Keratinocyte (primary cell): Measurements from ENCODE around the gene DLG2. TPM values are rescaled to one million over a fixed set of nuclear protein-coding genes. Genes with fewer than 3 reads are reported as not detected.

Source experiments
- DNase-seq: peaks from one replicate; pipeline ENCODE4 v3.0.0-alpha.2; 2011; ENCODE audit warnings: low read depth, missing footprints, low spot score
- FAIRE-seq: peaks from 2 replicates; lab custom pipeline; 2011; peaks lifted over from hg19 to GRCh38; lab: Jason Lieb, UNC
- H2AFZ ChIP-seq: 2 replicates; pipeline ENCODE4 v1.6.0; 2012; ENCODE audit warnings: low read length, control low read depth, inconsistent platforms; ENCODE audit not compliant: control insufficient read depth
- H3K27ac ChIP-seq: 2 replicates; pipeline ENCODE4 v1.5.1; 2011; ENCODE audit warnings: low read length; ENCODE audit not compliant: control insufficient read depth, insufficient read depth
- H3K27me3 ChIP-seq: 3 replicates; pipeline ENCODE4 v1.6.0; 2011; ENCODE audit warnings: low read length; ENCODE audit not compliant: control insufficient read depth, insufficient read depth; ENCODE audit errors: extremely low read depth
- H3K36me3 ChIP-seq, 2 experiments: 2 replicates in 1 of 2; 3 replicates in 1 of 2; pipeline ENCODE4 v1.5.1; 2011; ENCODE audit warnings: low read length in 2 of 2, mild to moderate bottlenecking in 1 of 2; ENCODE audit not compliant: control insufficient read depth in 2 of 2, insufficient read depth in 2 of 2; ENCODE audit errors: extremely low read depth in 1 of 2
- H3K4me1 ChIP-seq: 3 replicates; pipeline ENCODE4 v1.5.1; 2011; ENCODE audit warnings: low read length; ENCODE audit not compliant: control insufficient read depth, insufficient read depth; ENCODE audit errors: extremely low read depth
- H3K4me2 ChIP-seq: 3 replicates; pipeline ENCODE4 v1.6.0; 2011; ENCODE audit warnings: low read depth, low read length; ENCODE audit not compliant: control insufficient read depth, insufficient read depth; ENCODE audit errors: extremely low read depth
- H3K4me3 ChIP-seq, 3 experiments: fragments of 200-600 bp in 1 of 3; sonication (generic) in 1 of 3; 2 replicates in 2 of 3; 3 replicates in 1 of 3; pipeline ENCODE4 v1.5.1; 2011 to 2016; ENCODE audit warnings: low read length in 3 of 3, mild to moderate bottlenecking in 3 of 3, control low read depth in 2 of 3, inconsistent platforms in 1 of 3, low read depth in 1 of 3, mixed read lengths in 1 of 3, mixed run types in 1 of 3, moderate library complexity in 1 of 3; ENCODE audit not compliant: control insufficient read depth in 2 of 3, insufficient read depth in 2 of 3; ENCODE audit errors: extremely low read depth in 1 of 3
- H3K79me2 ChIP-seq: 2 replicates; pipeline ENCODE4 v1.6.0; 2012; ENCODE audit warnings: low read length; ENCODE audit not compliant: control insufficient read depth, insufficient read depth
- H3K9ac ChIP-seq: 3 replicates; pipeline ENCODE4 v1.6.0; 2011; ENCODE audit warnings: low read length; ENCODE audit not compliant: control insufficient read depth, insufficient read depth; ENCODE audit errors: extremely low read depth
- H3K9me1 ChIP-seq: 3 replicates; pipeline ENCODE4 v1.6.0; 2011; ENCODE audit warnings: low read length; ENCODE audit not compliant: control insufficient read depth, insufficient read depth; ENCODE audit errors: extremely low read depth
- H3K9me3 ChIP-seq: 2 replicates; pipeline ENCODE4 v1.5.1; 2012; ENCODE audit warnings: low read depth, low read length; ENCODE audit not compliant: control insufficient read depth
- H4K20me1 ChIP-seq: 3 replicates; pipeline ENCODE4 v1.6.0; 2011; ENCODE audit warnings: low read length; ENCODE audit not compliant: control insufficient read depth, insufficient read depth; ENCODE audit errors: extremely low read depth
- EZH2 ChIP-seq: IDR thresholded peaks from one replicate; pipeline ENCODE4 v1.6.1; 2012; ENCODE audit warnings: inconsistent platforms, mild to moderate bottlenecking, low read length, moderate library complexity
- dilution Hi-C: fragments of 300-500 bp; cut with MboI; formaldehyde crosslinking; loops from one replicate; pipeline ENCODE4 v1.7.0; 2020; ENCODE audit warnings: low sequenced_read_pairs; ENCODE audit not compliant: extremely low pct_ligation_motif_present
- polyA plus RNA-seq, 5 experiments: library from polyadenylated mRNA; depleted of rRNA in 3 of 5; stranded (reverse) in 3 of 5; stranded (forward) in 1 of 5; unstranded in 1 of 5; fragments of >200 nt; gene quantifications; 1 replicate in 1 of 5; 2 replicates in 3 of 5; 3 replicates in 1 of 5; pipeline versions ENCODE4 v1.2.1 to v1.2.3, GENCODE V29; 2011 to 2012; ENCODE audit warnings: missing spikeins in 2 of 5, low read depth in 1 of 5, low replicate concordance in 1 of 5
- TF ChIP-seq, protein P1 (sequence below), 3 experiments: IDR thresholded peaks in 1 of 3; conservative IDR thresholded peaks in 1 of 3; optimal IDR thresholded peaks in 1 of 3; 2 replicates in 2 of 3; 3 replicates in 1 of 3; pipeline versions ENCODE3 to v1.5.1; 2011; ENCODE audit warnings: low read length in 3 of 3, mild to moderate bottlenecking in 3 of 3, moderate library complexity in 2 of 3, control low read depth in 1 of 3, inconsistent platforms in 1 of 3; ENCODE audit not compliant: insufficient read depth in 2 of 3; ENCODE audit errors: extremely low read depth in 1 of 3

The DLG2 gene
- polyA plus RNA-seq, 1 donor (not counting 4 experiments of a cell fraction or from before 2014, with no cell fraction given), result 0.55 TPM

DNA sequence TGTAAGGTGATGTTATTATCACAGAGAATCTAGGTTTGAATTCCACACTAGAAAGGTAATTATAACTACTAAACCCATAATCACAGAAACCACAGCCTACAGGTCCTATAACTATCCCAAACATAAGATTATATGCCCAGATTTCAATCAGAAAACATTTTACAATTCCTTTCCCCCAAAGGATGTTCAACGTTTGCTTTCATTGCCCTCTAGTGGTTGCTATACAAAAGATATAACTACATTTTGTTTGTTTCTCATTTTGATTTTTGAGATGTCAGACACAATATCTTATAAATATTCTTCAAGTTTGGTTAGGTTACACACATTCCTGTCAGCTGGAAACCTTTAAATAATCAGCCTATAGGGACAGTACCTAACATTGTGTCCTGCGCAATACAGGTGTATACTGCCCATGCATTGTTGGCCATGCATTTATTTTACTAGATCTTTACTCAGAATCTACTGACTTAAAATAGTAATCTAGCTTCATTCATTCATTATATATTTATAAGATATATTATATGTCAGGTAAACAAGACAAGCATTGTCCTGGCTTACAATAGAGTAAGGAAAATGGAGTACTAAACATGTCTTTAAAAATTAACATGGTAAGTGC is 1810.5 kb downstream of the DLG2 start:
- Histone ChIP-seq H3K9ac (no peak overlapping the region), H3K9me3 (no peaks in the 10 kb centered on the region), H3K27me3 (no peaks in the 10 kb centered on the region), H3K4me1 (peaks cover 7% of the 10 kb centered on the region), H3K9me1 (no peaks in the 10 kb centered on the region), H3K4me2 (no peak overlapping the region), H3K27ac (no peak overlapping the region), H3K4me3 (no peak overlapping the region), H2AFZ (no peak overlapping the region), H3K79me2 (no peaks in the 10 kb centered on the region), H3K36me3 (no peaks in the 10 kb centered on the region), H4K20me1 (no peaks in the 10 kb centered on the region)
- no peak for TF ChIP-seq EZH2
- TF ChIP-seq, protein P1, sequence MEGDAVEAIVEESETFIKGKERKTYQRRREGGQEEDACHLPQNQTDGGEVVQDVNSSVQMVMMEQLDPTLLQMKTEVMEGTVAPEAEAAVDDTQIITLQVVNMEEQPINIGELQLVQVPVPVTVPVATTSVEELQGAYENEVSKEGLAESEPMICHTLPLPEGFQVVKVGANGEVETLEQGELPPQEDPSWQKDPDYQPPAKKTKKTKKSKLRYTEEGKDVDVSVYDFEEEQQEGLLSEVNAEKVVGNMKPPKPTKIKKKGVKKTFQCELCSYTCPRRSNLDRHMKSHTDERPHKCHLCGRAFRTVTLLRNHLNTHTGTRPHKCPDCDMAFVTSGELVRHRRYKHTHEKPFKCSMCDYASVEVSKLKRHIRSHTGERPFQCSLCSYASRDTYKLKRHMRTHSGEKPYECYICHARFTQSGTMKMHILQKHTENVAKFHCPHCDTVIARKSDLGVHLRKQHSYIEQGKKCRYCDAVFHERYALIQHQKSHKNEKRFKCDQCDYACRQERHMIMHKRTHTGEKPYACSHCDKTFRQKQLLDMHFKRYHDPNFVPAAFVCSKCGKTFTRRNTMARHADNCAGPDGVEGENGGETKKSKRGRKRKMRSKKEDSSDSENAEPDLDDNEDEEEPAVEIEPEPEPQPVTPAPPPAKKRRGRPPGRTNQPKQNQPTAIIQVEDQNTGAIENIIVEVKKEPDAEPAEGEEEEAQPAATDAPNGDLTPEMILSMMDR (optimal IDR thresholded peaks at IDR 0.05 in 1 of 3, IDR thresholded peaks at IDR 0.05 in 1 of 3, conservative IDR thresholded peaks at IDR 0.05 in 1 of 3; ENCODE audit: extremely low read depth in 1 of 3, insufficient read depth in 2 of 3, low read length in 3 of 3), result peak in 2 of 3 experiments; percentile 39 to 43
- no peak for DNase-seq
- FAIRE-seq, result no peak
- dilution Hi-C loops, result loop anchor here (25.0 kb wide), 1 partner anchor 1104 kb away; no protein-coding TSS in a partner anchor

GRCh38 chr11:83815736-83816135 is 1811.4 kb downstream of the DLG2 start:
- H3K9ac ChIP-seq, result no peak overlapping the region
- no peaks in the 10 kb centered on the region for H4K20me1 ChIP-seq
- dilution Hi-C loops, result loop anchor here (25.0 kb wide), 1 partner anchor 1103 kb away; no protein-coding TSS in a partner anchor
- FAIRE-seq, result no peak
- no peaks in the 10 kb centered on the region for H3K9me3 ChIP-seq
- H3K36me3 ChIP-seq, result no peaks in the 10 kb centered on the region
- H3K4me2 ChIP-seq, result no peak overlapping the region
- H3K27me3 ChIP-seq, result no peaks in the 10 kb centered on the region
- no peak overlapping the region for H3K27ac ChIP-seq
- H3K79me2 ChIP-seq, result no peaks in the 10 kb centered on the region
- TF ChIP-seq, protein P1 (optimal IDR thresholded peaks at IDR 0.05 in 1 of 3, IDR thresholded peaks at IDR 0.05 in 1 of 3, conservative IDR thresholded peaks at IDR 0.05 in 1 of 3; ENCODE audit: extremely low read depth in 1 of 3, insufficient read depth in 2 of 3, low read length in 3 of 3), result no peak
- no peak for TF ChIP-seq EZH2
- no peak overlapping the region for H3K4me3 ChIP-seq
- DNase-seq, result no peak
- H2AFZ ChIP-seq, result no peak overlapping the region
- peaks cover 7% of the 10 kb centered on the region for H3K4me1 ChIP-seq
- no peaks in the 10 kb centered on the region for H3K9me1 ChIP-seq
